OCI-LY1 (cell line): ENCODE measurements around the gene LIME1.

Experiments used
- H2AFZ ChIP-seq: fragments of 200-600 bp; sonication (generic), shearing (Covaris generic); 2 replicates; pipeline ENCODE4 v1.6.0; 2014; ENCODE audit warnings: antibody characterized with exemption, mild to moderate bottlenecking, low read length
- H3F3A ChIP-seq: fragments of 200-600 bp; sonication (generic), shearing (Covaris generic); 2 replicates; pipeline ENCODE4 v1.6.0; 2014; ENCODE audit warnings: mild to moderate bottlenecking, antibody characterized with exemption, low read length, moderate library complexity; ENCODE audit not compliant: insufficient read depth
- H3K27ac ChIP-seq: fragments of 200-600 bp; sonication (generic); 2 replicates; pipeline ENCODE4 v1.5.1; 2014; ENCODE audit warnings: low read length, mixed run types, mild to moderate bottlenecking, low read depth; ENCODE audit not compliant: poor library complexity, severe bottlenecking
- H3K27me3 ChIP-seq: fragments of 200-600 bp; sonication (generic); 2 replicates; pipeline ENCODE4 v1.6.0; 2014; ENCODE audit warnings: antibody characterized with exemption, mild to moderate bottlenecking, low read length, moderate library complexity; ENCODE audit not compliant: insufficient read depth
- H3K36me3 ChIP-seq: fragments of 200-600 bp; sonication (generic); 2 replicates; pipeline ENCODE4 v1.6.1; 2014; ENCODE audit warnings: mild to moderate bottlenecking, antibody characterized with exemption, low read length, moderate library complexity, mixed read lengths; ENCODE audit not compliant: insufficient read depth
- H3K4me1 ChIP-seq: fragments of 200-600 bp; sonication (generic); 2 replicates; pipeline ENCODE4 v1.5.1; 2014; ENCODE audit warnings: mild to moderate bottlenecking, low read length, moderate library complexity; ENCODE audit not compliant: insufficient read depth, severe bottlenecking
- H3K4me2 ChIP-seq: fragments of 200-600 bp; sonication (generic), shearing (Covaris generic); 2 replicates; pipeline ENCODE4 v1.6.1; 2014; ENCODE audit warnings: low read length
- H3K4me3 ChIP-seq: fragments of 200-600 bp; sonication (generic); 2 replicates; pipeline ENCODE4 v1.5.1; 2014; ENCODE audit warnings: low read length, low read depth, mild to moderate bottlenecking, mixed read lengths; ENCODE audit not compliant: poor library complexity, severe bottlenecking
- H3K79me2 ChIP-seq: fragments of 200-600 bp; shearing (Covaris generic); 2 replicates; pipeline ENCODE4 v1.6.1; 2016; ENCODE audit warnings: mixed run types, low read length, mixed read lengths; ENCODE audit not compliant: insufficient read depth
- H3K9ac ChIP-seq: fragments of 200-600 bp; sonication (generic), shearing (Covaris generic); 2 replicates; pipeline ENCODE4 v1.6.1; 2014; ENCODE audit warnings: mild to moderate bottlenecking, low read length, mixed read lengths
- H3K9me2 ChIP-seq: fragments of 200-600 bp; sonication (generic), shearing (Covaris generic); 2 replicates; pipeline ENCODE4 v1.6.1; 2014; ENCODE audit warnings: low read depth, mild to moderate bottlenecking, low read length, mixed read lengths
- H3K9me3 ChIP-seq: fragments of 200-600 bp; shearing (Covaris generic); 2 replicates; pipeline ENCODE4 v1.6.1; 2014; ENCODE audit warnings: low read length, mixed read lengths
- H4K20me1 ChIP-seq: fragments of 200-600 bp; sonication (generic), shearing (Covaris generic); 2 replicates; pipeline ENCODE4 v1.6.0; 2016; ENCODE audit warnings: mild to moderate bottlenecking, low read length; ENCODE audit not compliant: insufficient read depth
- CTCF ChIP-seq: fragments of 200-600 bp; sonication (generic), shearing (Covaris generic); IDR thresholded peaks from 2 replicates; pipeline ENCODE4 v1.5.1; 2017; ENCODE audit warnings: mild to moderate bottlenecking, antibody characterized with exemption, low read length, moderate library complexity, mixed read lengths
- EZH2 ChIP-seq: fragments of 200-600 bp; sonication (generic), shearing (Covaris generic); IDR thresholded peaks from 2 replicates; pipeline ENCODE4 v1.8.0; 2017; ENCODE audit warnings: borderline replicate concordance, mixed run types, mild to moderate bottlenecking, antibody characterized with exemption, low read length, moderate library complexity, mixed read lengths

Gene LIME1

GRCh38 chr20:63740627-63741353 is 4.3 kb downstream of the LIME1 start:
- no peak overlapping the region for H2AFZ ChIP-seq
- H3K79me2 ChIP-seq, result no peaks in the 10 kb centered on the region
- H3K4me3 ChIP-seq, result peak overlapping the region; percentile 49
- no peak overlapping the region for H3K27ac ChIP-seq
- peak overlapping the region; percentile 39; the same call in 1 of the 2 replicates for H3K9ac ChIP-seq
- H3K9me3 ChIP-seq, result no peaks in the 10 kb centered on the region
- H4K20me1 ChIP-seq, result no peaks in the 10 kb centered on the region
- peak overlapping the region; percentile 53 for H3K4me2 ChIP-seq
- H3K36me3 ChIP-seq, result peaks cover 12% of the 10 kb centered on the region
- peaks cover 38% of the 10 kb centered on the region for H3K4me1 ChIP-seq
- no peak for TF ChIP-seq EZH2
- TF ChIP-seq CTCF, result no peak
- H3F3A ChIP-seq, result no peaks in the 10 kb centered on the region; the same call in 1 of the 2 replicates
- no peaks in the 10 kb centered on the region for H3K9me2 ChIP-seq
- no peaks in the 10 kb centered on the region; the same call in 1 of the 2 replicates for H3K27me3 ChIP-seq

- Histone ChIP-seq H3K4me3 (no peak overlapping the region), H3K4me1 (peaks cover 32% of the 10 kb centered on the region), H3K79me2 (no peaks in the 10 kb centered on the region), H3K9me2 (no peaks in the 10 kb centered on the region), H3K36me3 (peaks cover 10% of the 10 kb centered on the region; the same call in 1 of the 2 replicates), H3K27ac (no peak overlapping the region), H4K20me1 (no peaks in the 10 kb centered on the region), H3K9me3 (no peaks in the 10 kb centered on the region), H3K27me3 (no peaks in the 10 kb centered on the region; the same call in 1 of the 2 replicates), H3K4me2 (no peak overlapping the region), H2AFZ (no peak overlapping the region), H3K9ac (no peak overlapping the region), H3F3A (no peaks in the 10 kb centered on the region; the same call in 1 of the 2 replicates)
- TF ChIP-seq EZH2 (no peak), CTCF (no peak)
Measured at GRCh38 chr20:63741354-63741675, 4.9 kb downstream of the LIME1 start.

- H4K20me1 ChIP-seq, result no peaks in the 10 kb centered on the region
- H3K79me2 ChIP-seq, result no peaks in the 10 kb centered on the region
- peaks cover 27% of the 10 kb centered on the region for H3K4me1 ChIP-seq
- TF ChIP-seq CTCF, result no peak
- H2AFZ ChIP-seq, result no peak overlapping the region
- H3K9me2 ChIP-seq, result no peaks in the 10 kb centered on the region
- peaks cover 10% of the 10 kb centered on the region; the same call in 1 of the 2 replicates for H3K36me3 ChIP-seq
- H3K9me3 ChIP-seq, result no peaks in the 10 kb centered on the region
- H3K9ac ChIP-seq, result no peak overlapping the region
- H3K4me2 ChIP-seq, result no peak overlapping the region
- no peaks in the 10 kb centered on the region; the same call in 1 of the 2 replicates for H3K27me3 ChIP-seq
- H3K4me3 ChIP-seq, result no peak overlapping the region
- no peaks in the 10 kb centered on the region; the same call in 1 of the 2 replicates for H3F3A ChIP-seq
- H3K27ac ChIP-seq, result no peak overlapping the region
Measured at GRCh38 chr20:63741676-63742380, 5.4 kb downstream of the LIME1 start.
